GM21737 (cell line): Measurements from ENCODE around the gene ALDH4A1.

Experiments
- ATAC-seq: cut with Tn5 transposase; IDR thresholded peaks from one replicate; pipeline ENCODE4 v1.9.1; 2021; ENCODE audit warnings: mild to moderate bottlenecking, moderate library complexity; ENCODE audit not compliant: unreplicated experiment

ALDH4A1 gene

DNA sequence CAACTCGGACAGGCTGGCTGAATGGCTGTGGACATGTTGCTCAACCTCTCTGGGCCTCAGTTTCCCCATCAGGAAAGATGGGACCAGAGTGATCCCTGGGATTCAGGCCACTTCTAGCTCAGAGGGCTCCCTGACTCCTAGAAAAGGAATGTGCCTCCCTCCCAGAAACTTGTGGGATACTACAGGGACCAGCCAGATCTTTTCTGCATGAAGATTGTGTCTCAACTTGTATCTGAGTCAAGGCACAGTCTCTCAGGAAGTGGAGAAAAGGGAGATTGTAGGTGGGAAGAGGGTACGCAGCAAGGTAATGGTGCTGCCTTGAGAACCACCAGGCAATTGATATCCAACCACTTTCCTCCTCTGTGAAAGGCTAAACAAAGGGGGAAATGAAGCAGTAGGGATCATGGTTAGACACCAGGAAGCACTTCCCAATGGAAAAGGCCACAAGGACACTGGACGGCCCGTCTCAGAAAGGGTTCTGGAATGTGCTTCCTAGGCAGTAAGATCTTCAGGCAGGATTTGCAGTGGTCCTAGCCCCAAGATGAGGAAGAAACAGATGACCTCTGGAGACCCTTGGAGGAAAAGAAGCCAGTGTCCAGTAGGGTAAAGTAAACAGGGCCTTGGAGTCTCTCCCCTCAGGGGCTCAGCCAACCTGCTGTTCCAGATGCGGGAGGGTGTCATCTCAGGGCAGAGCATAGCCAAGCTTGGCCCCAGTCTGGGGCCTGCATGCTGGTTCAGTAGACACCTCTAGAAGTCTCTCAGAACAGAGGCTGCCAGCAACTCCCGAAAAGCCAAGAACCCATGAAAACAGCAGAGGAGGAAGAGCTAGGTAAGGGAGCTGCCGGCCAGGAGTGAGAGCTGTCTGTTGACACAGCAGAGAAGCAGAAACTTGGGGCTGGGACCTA lies 37.3 kb upstream of the ALDH4A1 start:
- no peak for ATAC-seq

DNA sequence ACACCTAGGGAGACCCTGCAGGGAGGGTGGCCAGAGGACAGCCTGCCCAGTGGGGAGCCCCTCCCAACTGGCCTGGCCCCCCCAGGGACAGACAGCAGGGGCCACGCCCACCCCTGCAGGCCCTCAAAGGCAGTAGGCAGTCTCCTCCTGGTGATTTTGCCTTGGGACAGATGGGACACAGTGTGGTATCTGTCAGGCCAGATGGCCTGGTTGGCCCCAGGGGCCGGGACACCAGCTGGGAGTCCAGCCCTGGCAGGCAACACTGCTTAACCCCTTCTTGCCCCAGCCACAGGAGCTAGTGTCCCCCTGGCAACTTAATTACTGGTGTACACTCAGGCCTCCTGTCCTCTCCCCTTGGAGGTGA lies 36.3 kb upstream of the ALDH4A1 start:
- no peak for ATAC-seq

DNA sequence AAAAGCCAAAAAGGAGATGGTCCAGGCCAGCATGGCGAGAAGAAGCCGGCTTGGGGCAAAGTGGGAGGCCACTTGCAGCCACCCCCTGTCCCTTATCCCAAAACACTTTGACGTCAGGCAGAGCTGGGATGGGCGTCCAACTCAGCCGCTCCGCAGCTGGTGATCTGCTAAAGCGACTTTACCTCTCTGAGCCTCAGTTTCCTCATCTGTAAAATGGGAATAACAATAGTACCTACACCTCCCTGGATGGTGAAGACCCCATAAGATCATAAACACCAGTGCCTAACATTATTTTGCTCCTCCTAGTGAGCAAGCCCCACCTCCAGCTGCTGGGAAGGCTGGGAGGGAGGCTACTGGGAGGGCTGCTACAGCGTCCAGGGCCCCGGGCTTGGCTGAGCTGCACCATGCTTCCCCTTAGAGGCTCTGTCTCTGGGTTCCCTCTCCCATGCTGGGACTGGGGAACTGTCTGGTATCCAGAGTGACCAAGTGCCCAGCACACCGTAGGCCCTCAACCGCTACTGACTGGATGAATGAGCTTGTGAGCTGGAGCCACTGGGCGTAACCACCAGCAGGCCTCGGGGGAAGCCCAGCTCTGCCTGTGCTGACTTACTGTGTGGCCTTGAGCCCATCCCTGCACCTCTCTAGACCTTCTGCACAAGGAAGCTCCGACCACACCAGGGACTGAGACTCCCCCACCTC lies 35.8 kb upstream of the ALDH4A1 start:
- ATAC-seq = no peak

DNA sequence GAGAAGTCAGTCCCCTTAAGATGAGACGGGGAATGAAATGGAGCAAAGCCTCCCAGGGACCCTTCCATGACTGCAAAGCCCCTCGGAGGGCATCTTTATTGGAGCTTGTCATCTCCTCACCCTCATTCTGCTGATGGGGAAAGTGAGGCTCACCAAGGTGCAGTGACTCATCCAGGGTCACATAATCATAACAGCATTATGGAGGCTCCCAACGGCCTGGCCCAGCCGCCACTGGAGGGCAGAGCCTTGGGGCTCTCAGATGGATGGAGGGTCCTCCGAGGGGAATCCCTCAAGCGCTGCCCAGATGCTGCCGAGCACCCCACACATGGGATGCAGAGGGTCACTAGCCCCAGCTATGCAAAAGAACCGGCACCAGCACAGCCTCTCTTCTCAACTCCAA lies 35.2 kb upstream of the ALDH4A1 start:
- no peak for ATAC-seq

GRCh38 chr1:18936814-18937481 lies 34.6 kb upstream of the ALDH4A1 start:
- no peak for ATAC-seq

- ATAC-seq = no peak
Observed at GRCh38 chr1:18936471-18936813, 34.1 kb upstream of the ALDH4A1 start.

- ATAC-seq = no peak
Observed at GRCh38 chr1:18934205-18935000, 32.0 kb upstream of the ALDH4A1 start.

DNA sequence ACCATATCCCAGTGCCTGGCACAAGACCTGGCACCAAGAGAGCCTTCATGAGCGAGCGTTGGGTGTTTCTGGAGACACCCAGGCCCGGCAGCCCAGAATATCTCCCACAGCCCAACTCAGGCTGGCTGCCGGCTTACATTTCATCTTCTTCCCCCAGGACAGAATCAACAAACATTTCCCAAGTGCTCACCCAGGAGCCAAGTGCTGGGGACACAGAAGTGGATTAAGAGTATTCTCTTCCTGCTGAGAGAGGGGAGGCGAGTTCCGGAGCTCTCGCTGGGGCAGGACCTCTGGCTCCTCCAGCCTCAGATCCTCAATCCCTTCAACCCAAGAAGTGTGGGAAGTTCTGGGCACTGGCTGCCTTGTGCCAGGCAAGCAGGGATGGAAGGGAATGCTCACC lies 30.5 kb upstream of the ALDH4A1 start:
- ATAC-seq = no peak

- no peak for ATAC-seq
Observed at GRCh38 chr1:18932387-18932786, 30.0 kb upstream of the ALDH4A1 start.

DNA sequence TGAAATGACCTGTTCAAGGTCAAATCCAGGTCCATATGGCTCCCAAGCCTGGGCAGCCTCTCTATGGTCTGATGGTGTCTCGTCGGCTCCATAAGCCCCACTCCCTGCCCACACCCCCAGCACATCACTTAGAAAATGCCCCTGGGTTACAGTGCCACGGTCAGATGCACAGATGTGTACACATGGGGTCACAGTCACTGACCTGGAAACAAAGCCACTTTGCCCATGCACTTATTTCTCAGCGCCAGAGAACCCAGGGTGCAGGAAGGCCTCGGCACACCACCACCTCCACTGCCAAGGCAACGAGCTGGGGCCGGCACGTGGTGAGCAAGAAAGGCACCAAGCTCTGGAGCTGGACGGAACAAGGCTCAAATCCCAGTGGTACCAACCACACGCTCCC lies 29.4 kb upstream of the ALDH4A1 start:
- no peak for ATAC-seq

DNA sequence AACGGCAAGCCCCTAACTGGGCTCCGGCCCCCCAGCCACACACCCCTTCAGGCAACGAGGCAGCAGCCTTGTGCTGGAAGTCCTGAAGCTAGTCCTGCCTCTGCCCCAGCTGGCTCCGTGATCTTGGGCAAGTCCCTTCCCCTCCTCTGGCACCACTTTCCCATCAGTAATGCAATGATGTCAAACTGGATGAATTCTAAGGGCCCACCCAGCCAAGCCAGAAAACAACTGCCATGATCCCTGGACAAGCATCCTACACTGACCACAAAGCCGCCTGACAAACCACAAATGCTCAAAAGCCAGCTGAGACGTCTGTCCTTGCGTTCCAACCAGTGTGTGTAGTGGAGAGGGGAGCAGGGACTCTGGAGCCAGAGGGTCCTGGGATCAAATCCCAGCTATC lies 27.3 kb upstream of the ALDH4A1 start:
- no peak for ATAC-seq

DNA sequence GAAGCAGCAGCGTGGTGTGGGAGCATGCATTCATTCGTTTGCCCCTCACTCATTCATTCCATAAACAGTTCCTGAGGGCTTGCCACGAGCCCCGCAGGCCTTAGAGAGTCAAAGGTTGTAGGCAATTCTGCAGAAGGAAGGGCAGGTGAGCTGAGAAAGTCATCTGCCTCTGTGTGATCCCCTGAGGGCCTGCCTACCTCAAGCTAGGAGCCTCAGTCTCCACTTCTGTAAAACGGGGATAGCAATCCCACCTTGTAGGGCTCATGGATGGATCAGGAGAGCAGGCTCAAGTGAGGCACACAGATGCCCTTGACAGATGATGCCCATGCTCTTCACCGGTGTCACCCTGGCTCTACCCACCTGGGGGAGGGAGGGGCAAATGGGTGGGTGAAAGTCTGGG lies 26.6 kb upstream of the ALDH4A1 start:
- no peak for ATAC-seq

GRCh38 chr1:18928406-18928805 lies 26.1 kb upstream of the ALDH4A1 start:
- no peak for ATAC-seq

DNA sequence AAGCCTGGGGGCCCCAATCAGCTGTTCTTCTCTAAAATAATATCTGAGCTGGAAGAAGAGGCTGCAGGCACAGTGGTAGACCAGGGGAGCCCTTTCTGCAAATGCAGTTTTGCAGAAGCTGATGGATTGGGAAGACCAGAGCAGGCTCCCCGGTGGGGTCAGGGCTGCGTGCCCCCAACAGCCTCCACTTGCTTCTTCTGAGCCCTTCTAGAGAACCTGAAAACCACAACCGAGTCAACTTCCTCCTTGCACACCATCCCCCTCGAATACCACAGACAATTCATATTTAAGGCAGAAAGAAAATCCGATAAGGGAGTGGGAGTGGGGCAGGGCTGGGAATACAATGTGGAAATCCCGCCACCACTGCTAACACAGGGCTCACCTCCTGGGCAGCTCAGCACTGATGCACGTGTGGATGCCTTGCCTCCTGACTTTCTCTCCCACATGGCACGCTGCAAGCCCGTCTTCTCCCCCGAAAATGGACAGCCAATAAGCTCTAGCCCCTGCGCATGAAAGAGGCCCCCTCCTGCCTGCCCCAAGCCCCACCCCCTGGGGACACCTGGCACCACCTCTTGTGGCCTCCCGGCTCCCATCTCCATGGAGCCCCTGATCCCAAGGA lies 25.4 kb upstream of the ALDH4A1 start:
- peak; percentile 38 for ATAC-seq

GRCh38 chr1:18927082-18927653 lies 24.8 kb upstream of the ALDH4A1 start:
- peak; percentile 15 for ATAC-seq

GRCh38 chr1:18926315-18927081 lies 24.1 kb upstream of the ALDH4A1 start:
- ATAC-seq = peak; percentile 56

DNA sequence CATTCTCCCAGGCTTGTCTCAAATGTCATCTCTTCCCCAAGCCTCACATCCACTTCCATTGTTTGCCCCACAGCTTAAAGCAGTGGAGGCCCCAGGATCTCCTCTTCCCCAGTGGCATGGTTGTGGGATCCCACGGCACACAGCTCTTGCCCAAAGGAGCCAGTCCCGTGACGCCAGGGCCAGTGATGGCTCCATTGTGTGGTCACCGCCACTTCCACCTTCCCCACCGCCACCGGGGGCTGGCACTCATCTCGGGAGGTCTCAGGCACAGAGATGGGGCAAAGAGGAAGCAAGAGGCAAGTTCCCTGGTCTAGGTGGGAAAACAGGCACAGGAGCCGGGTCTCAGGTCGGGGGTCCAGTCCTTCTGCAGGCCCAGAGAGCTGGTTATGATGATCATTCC lies 22.9 kb upstream of the ALDH4A1 start:
- ATAC-seq = no peak

- no peak for ATAC-seq
Observed at GRCh38 chr1:18924221-18924691, 21.9 kb upstream of the ALDH4A1 start.

GRCh38 chr1:18923756-18924211 lies 21.4 kb upstream of the ALDH4A1 start:
- ATAC-seq = no peak
